ENCODE data around the gene TNS1. TPM values are rescaled to one million over a fixed set of nuclear protein-coding genes. Genes with fewer than 3 reads are reported as not detected.

Gene TNS1
- total RNA-seq, 1 donor from 2014 or later, result 227 TPM

GRCh38 chr2:217903142-217903858 lies 99.5 kb downstream of the TNS1 start:
- Mint-ChIP-seq H3K36me3 (ENCODE audit: low read depth) (peaks cover 21% of the 10 kb centered on the region), H3K4me3 (ENCODE audit: unreplicated experiment) (peak overlapping the region; percentile 11), H3K27me3 (ENCODE audit: low read depth) (no peaks in the 10 kb centered on the region), H3K27ac (ENCODE audit: unreplicated experiment) (peak overlapping the region; percentile 89), H3K9me3 (ENCODE audit: low read depth) (no peaks in the 10 kb centered on the region), H3K4me1 (ENCODE audit: low read depth) (peaks cover 92% of the 10 kb centered on the region)
- no peak for TF ChIP-seq CTCF (IDR thresholded peaks at IDR 0.05)
- DNase-seq (ENCODE audit: low spot score), result no peak

DNA sequence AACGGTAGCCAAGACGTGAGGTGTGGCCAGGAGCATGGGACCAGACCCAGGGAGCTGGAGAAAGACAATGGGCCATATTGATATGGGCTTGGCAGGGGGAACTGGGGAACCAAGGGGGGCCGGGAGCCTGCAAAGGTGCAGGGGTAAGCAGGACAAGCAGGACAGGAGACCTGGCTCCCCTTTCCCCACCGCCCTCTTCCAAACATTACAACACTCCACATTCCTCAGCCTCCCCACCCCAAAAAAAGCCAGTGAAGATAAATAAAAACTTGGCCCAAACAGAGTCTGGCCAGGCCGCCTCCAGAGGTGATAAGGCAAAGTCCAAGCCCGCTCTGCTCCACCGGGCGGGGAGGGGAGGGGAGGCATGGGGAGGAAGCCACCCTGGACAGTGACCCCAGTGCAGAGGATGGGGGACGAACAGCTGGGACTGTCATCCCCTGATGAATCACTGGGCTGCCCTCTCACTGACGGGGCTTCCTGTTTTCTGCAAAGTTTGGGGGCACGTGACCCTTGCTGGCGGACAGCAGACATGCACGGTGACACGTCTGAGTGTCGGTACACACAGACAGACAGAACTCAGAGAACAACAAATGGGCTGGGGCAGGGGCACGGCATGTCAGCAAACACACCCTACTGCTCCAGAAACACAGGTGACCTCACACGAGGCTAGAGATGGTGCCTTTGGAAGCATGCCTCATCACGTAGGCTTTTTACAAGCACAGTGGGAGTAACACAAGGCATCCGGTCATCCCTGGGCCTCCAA lies 100.2 kb downstream of the TNS1 start:
- Mint-ChIP-seq H3K4me1 (ENCODE audit: low read depth) (peaks cover 85% of the 10 kb centered on the region), H3K4me3 (ENCODE audit: unreplicated experiment) (peak overlapping the region; percentile 10), H3K36me3 (ENCODE audit: low read depth) (peaks cover 18% of the 10 kb centered on the region), H3K27me3 (ENCODE audit: low read depth) (no peaks in the 10 kb centered on the region), H3K27ac (ENCODE audit: unreplicated experiment) (peak overlapping the region; percentile 89), H3K9me3 (ENCODE audit: low read depth) (no peaks in the 10 kb centered on the region)
- DNase-seq (ENCODE audit: low spot score), result no peak
- no peak for TF ChIP-seq CTCF (IDR thresholded peaks at IDR 0.05)

- H3K27me3 Mint-ChIP-seq (ENCODE audit: low read depth), result no peaks in the 10 kb centered on the region
- H3K36me3 Mint-ChIP-seq (ENCODE audit: low read depth), result peaks cover 22% of the 10 kb centered on the region
- DNase-seq (ENCODE audit: low spot score), result no peak
- TF ChIP-seq CTCF (IDR thresholded peaks at IDR 0.05), result no peak
- peak overlapping the region; percentile 10 for H3K4me3 Mint-ChIP-seq (ENCODE audit: unreplicated experiment)
- H3K27ac Mint-ChIP-seq (ENCODE audit: unreplicated experiment), result peak overlapping the region; percentile 89
- H3K4me1 Mint-ChIP-seq (ENCODE audit: low read depth), result peaks cover 79% of the 10 kb centered on the region
- H3K9me3 Mint-ChIP-seq (ENCODE audit: low read depth), result no peaks in the 10 kb centered on the region
These were observed 100.9 kb downstream of the TNS1 start for GRCh38 chr2:217901835-217902378.

GRCh38 chr2:217901400-217901799 lies 101.4 kb downstream of the TNS1 start:
- Mint-ChIP-seq H3K4me1 (ENCODE audit: low read depth) (peaks cover 74% of the 10 kb centered on the region), H3K4me3 (ENCODE audit: unreplicated experiment) (no peak overlapping the region), H3K27me3 (ENCODE audit: low read depth) (no peaks in the 10 kb centered on the region), H3K36me3 (ENCODE audit: low read depth) (peaks cover 22% of the 10 kb centered on the region), H3K9me3 (ENCODE audit: low read depth) (no peaks in the 10 kb centered on the region), H3K27ac (ENCODE audit: unreplicated experiment) (peak overlapping the region; percentile 89)
- no peak for DNase-seq (ENCODE audit: low spot score)
- no peak for TF ChIP-seq CTCF (IDR thresholded peaks at IDR 0.05)

DNA sequence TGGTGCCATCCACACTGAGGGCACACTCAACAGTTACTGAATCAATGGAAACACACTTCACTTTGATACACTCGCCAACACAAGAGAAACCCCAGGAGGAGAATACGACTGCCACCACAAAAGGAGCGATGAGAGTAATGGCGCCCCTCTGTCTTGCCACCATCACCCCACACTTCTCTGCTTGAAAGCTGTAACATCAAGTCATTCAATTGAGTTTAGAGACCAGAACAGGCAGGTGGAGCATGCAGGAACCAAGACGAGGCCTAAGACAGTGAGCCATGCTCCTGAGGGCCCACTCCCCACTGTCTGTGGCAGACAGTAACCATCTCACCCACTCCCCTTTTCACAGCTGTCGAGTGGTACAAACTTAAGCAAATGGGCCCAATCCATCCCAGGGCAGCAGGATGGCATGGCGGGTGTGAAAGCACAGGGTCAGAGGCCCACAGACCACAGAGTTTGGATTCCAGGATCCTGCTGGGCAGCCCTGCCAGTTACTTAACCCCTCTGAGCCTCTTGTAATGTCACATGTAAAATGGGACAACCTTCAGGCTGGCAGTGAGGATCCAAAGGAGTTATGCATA lies 101.9 kb downstream of the TNS1 start:
- no peaks in the 10 kb centered on the region for H3K9me3 Mint-ChIP-seq (ENCODE audit: low read depth)
- no peak for DNase-seq (ENCODE audit: low spot score)
- peaks cover 26% of the 10 kb centered on the region for H3K36me3 Mint-ChIP-seq (ENCODE audit: low read depth)
- no peak for TF ChIP-seq CTCF (IDR thresholded peaks at IDR 0.05)
- H3K4me3 Mint-ChIP-seq (ENCODE audit: unreplicated experiment), result no peak overlapping the region
- H3K27me3 Mint-ChIP-seq (ENCODE audit: low read depth), result no peaks in the 10 kb centered on the region
- H3K4me1 Mint-ChIP-seq (ENCODE audit: low read depth), result peaks cover 70% of the 10 kb centered on the region
- peak overlapping the region; percentile 70 for H3K27ac Mint-ChIP-seq (ENCODE audit: unreplicated experiment)
